ENCODE data around the gene NCAM1. TPM values are rescaled to one million over a fixed set of nuclear protein-coding genes. Genes with fewer than 3 reads are reported as not detected.

NCAM1 gene
- total and polyA plus RNA-seq, 9 of the 15 experiments (the other 6 are each of a cell fraction or from before 2014, with no cell fraction given) = 0.09 to 0.23 TPM; not detected in 7

DNA sequence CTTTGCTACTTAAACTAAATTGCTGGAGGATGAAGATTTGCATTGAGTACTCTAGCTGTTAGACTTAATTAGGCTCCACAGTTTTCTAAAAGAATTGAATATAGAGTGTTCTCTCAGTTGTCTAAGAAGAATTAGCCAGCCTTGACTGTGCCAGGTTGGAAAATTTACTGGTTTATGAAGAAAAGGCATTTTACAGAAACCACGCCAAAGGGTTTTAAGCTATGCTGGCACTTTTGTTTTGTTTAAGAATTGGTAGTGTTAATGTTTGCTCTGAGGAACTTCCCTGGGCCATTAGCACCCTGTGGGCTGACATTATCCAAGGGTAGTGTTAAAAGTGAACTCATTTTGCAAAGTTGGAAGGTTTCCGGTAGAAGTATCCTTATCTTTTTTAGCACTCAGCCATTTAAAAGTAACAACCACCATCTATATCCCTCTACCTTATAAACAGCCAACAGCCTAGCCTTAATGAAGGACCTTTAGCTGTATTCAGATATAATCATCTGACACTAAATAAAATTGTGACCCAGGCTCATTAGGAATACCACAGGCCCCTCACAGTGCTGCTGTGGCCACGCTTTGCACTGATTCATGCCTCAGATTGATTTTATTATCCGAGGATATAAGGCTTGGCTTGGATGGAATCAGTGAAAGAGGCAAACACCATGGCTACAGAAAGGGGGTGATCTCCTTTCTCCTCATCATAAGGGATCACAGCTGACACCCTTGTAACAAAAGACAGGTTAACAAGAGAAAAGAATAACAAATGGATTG is 158.9 kb downstream of the NCAM1 start:
- FAIRE-seq (no peak), ATAC-seq (no peak), DNase-seq (ENCODE audit: extremely low read depth in 1 of 4, low spot score in 3 of 4) (no peak)
- Histone ChIP-seq H3K27ac (ENCODE audit: extremely low read depth, low read depth, low read length) (no peak overlapping the region), H3K9me3 (replicated peaks; ENCODE audit: control insufficient read depth, insufficient read depth, low read depth, low read length) (no peaks in the 10 kb centered on the region), H2AFZ (ENCODE audit: low read depth, low read length) (no peak overlapping the region), H3K4me1 (replicated peaks in 1 of 2; ENCODE audit: control insufficient read depth in 2 of 2, insufficient read depth in 2 of 2, low read length in 2 of 2) (no peaks in the 10 kb centered on the region), H3K36me3 (ENCODE audit: control insufficient read depth, insufficient read depth, low read length) (no peaks in the 10 kb centered on the region), H3K79me2 (ENCODE audit: control insufficient read depth, insufficient read depth, low read length) (no peaks in the 10 kb centered on the region), H3K4me2 (ENCODE audit: insufficient read depth, low read length) (no peak overlapping the region), H3K4me3 (no peak overlapping the region), H3K9me1 (ENCODE audit: control insufficient read depth, insufficient read depth, low read length) (no peaks in the 10 kb centered on the region), H3K9ac (ENCODE audit: insufficient read depth in 1 of 2, low read depth in 2 of 2, low read length in 2 of 2) (no peak overlapping the region), H4K20me1 (replicated peaks; ENCODE audit: control insufficient read depth, insufficient read depth, low read length) (no peaks in the 10 kb centered on the region), H3K27me3 (ENCODE audit: control insufficient read depth in 2 of 2, insufficient read depth in 2 of 2, low read length in 2 of 2) (peaks cover 0 to 7% of the 10 kb centered on the region in 2 experiments; a peak in 3 of 5 replicates)
- CTCF ChIA-PET (ENCODE audit: low intra/inter-chr PET ratio) = no interaction called here
- intact Hi-C loops (cut with micrococcal nuclease) (no loop called here), in situ Hi-C loops (cut with MboI) (no loop called here)
- no TSS peak for BruUV-seq (replicated peaks)
- WGBS (ENCODE audit: insufficient coverage, low coverage, missing lambda C conversion rate) = 0% methylated on average over 4 of the region's 4 CpGs
- POLR2A ChIA-PET = interaction anchor here (0.7 kb wide), 1 partner anchor 257 kb away, joined by 3 read pairs; no protein-coding TSS in a partner anchor
- TF ChIP-seq ZNF3 (CRISPR knock-in tag; IDR thresholded peaks at IDR 0.05) = no peak
- TF ChIP-seq, protein P1, sequence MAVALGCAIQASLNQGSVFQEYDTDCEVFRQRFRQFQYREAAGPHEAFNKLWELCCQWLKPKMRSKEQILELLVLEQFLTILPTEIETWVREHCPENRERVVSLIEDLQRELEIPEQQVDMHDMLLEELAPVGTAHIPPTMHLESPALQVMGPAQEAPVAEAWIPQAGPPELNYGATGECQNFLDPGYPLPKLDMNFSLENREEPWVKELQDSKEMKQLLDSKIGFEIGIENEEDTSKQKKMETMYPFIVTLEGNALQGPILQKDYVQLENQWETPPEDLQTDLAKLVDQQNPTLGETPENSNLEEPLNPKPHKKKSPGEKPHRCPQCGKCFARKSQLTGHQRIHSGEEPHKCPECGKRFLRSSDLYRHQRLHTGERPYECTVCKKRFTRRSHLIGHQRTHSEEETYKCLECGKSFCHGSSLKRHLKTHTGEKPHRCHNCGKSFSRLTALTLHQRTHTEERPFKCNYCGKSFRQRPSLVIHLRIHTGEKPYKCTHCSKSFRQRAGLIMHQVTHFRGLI (CRISPR knock-in tag; IDR thresholded peaks at IDR 0.05) = no peak
- TF ChIP-seq ZNF134 (CRISPR knock-in tag; conservative IDR thresholded peaks at IDR 0.05) = no peak
- no peak for TF ChIP-seq HDAC2 (IDR thresholded peaks at IDR 0.05)
- no peak for TF ChIP-seq NCOA4 (IDR thresholded peaks at IDR 0.05; ENCODE audit: partially characterized antibody)
- no peak for TF ChIP-seq LARP7 (IDR thresholded peaks at IDR 0.05)
- TF ChIP-seq, protein P2, sequence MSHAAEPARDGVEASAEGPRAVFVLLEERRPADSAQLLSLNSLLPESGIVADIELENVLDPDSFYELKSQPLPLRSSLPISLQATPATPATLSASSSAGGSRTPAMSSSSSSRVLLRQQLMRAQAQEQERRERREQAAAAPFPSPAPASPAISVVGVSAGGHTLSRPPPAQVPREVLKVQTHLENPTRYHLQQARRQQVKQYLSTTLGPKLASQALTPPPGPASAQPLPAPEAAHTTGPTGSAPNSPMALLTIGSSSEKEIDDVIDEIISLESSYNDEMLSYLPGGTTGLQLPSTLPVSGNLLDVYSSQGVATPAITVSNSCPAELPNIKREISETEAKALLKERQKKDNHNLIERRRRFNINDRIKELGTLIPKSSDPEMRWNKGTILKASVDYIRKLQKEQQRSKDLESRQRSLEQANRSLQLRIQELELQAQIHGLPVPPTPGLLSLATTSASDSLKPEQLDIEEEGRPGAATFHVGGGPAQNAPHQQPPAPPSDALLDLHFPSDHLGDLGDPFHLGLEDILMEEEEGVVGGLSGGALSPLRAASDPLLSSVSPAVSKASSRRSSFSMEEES (CRISPR knock-in tag; IDR thresholded peaks at IDR 0.05) = no peak
- TF ChIP-seq, protein P3, sequence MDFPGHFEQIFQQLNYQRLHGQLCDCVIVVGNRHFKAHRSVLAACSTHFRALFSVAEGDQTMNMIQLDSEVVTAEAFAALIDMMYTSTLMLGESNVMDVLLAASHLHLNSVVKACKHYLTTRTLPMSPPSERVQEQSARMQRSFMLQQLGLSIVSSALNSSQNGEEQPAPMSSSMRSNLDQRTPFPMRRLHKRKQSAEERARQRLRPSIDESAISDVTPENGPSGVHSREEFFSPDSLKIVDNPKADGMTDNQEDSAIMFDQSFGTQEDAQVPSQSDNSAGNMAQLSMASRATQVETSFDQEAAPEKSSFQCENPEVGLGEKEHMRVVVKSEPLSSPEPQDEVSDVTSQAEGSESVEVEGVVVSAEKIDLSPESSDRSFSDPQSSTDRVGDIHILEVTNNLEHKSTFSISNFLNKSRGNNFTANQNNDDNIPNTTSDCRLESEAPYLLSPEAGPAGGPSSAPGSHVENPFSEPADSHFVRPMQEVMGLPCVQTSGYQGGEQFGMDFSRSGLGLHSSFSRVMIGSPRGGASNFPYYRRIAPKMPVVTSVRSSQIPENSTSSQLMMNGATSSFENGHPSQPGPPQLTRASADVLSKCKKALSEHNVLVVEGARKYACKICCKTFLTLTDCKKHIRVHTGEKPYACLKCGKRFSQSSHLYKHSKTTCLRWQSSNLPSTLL (IDR thresholded peaks at IDR 0.05) = no peak
- TF ChIP-seq, protein P4, sequence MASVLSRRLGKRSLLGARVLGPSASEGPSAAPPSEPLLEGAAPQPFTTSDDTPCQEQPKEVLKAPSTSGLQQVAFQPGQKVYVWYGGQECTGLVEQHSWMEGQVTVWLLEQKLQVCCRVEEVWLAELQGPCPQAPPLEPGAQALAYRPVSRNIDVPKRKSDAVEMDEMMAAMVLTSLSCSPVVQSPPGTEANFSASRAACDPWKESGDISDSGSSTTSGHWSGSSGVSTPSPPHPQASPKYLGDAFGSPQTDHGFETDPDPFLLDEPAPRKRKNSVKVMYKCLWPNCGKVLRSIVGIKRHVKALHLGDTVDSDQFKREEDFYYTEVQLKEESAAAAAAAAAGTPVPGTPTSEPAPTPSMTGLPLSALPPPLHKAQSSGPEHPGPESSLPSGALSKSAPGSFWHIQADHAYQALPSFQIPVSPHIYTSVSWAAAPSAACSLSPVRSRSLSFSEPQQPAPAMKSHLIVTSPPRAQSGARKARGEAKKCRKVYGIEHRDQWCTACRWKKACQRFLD (CRISPR knock-in tag; IDR thresholded peaks at IDR 0.05) = no peak
- TF ChIP-seq, protein P5, sequence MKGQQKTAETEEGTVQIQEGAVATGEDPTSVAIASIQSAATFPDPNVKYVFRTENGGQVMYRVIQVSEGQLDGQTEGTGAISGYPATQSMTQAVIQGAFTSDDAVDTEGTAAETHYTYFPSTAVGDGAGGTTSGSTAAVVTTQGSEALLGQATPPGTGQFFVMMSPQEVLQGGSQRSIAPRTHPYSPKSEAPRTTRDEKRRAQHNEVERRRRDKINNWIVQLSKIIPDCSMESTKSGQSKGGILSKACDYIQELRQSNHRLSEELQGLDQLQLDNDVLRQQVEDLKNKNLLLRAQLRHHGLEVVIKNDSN (CRISPR knock-in tag; IDR thresholded peaks at IDR 0.05) = no peak
- TF ChIP-seq ILF3 (IDR thresholded peaks at IDR 0.05; ENCODE audit: borderline replicate concordance) = no peak
- TF ChIP-seq SRSF7 (optimal IDR thresholded peaks at IDR 0.05; ENCODE audit: low read depth, low read length) = no peak
- no peak for TF ChIP-seq TARDBP (IDR thresholded peaks at IDR 0.05)
- TF ChIP-seq ZFP1 (CRISPR knock-in tag; IDR thresholded peaks at IDR 0.05) = no peak
- TF ChIP-seq ZFX (CRISPR knock-in tag; IDR thresholded peaks at IDR 0.05) = no peak

Data from K562 (cell line).